ENCODE measurements around the gene SPAG16.

GRCh38 chr2:214311931-214312749 is 1027.9 kb downstream of the SPAG16 start:
- TF ChIP-seq, protein P1, sequence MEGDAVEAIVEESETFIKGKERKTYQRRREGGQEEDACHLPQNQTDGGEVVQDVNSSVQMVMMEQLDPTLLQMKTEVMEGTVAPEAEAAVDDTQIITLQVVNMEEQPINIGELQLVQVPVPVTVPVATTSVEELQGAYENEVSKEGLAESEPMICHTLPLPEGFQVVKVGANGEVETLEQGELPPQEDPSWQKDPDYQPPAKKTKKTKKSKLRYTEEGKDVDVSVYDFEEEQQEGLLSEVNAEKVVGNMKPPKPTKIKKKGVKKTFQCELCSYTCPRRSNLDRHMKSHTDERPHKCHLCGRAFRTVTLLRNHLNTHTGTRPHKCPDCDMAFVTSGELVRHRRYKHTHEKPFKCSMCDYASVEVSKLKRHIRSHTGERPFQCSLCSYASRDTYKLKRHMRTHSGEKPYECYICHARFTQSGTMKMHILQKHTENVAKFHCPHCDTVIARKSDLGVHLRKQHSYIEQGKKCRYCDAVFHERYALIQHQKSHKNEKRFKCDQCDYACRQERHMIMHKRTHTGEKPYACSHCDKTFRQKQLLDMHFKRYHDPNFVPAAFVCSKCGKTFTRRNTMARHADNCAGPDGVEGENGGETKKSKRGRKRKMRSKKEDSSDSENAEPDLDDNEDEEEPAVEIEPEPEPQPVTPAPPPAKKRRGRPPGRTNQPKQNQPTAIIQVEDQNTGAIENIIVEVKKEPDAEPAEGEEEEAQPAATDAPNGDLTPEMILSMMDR (IDR thresholded peaks at IDR 0.05): no peak
- no peak for TF ChIP-seq POLR2AphosphoS5 (IDR thresholded peaks at IDR 0.05)

All from prostate gland (tissue), 2 donors.